Activated CD8-positive, alpha-beta T cell treated with anti-CD3 and anti-CD28 coated beads for 36 hours (primary cell): ENCODE results near the gene DCBLD2. TPM values are rescaled to one million over a fixed set of nuclear protein-coding genes. Genes with fewer than 3 reads are reported as not detected.

Experiments used
- ATAC-seq: fragments of 200-7000 bp; cut with Tn5 transposase; one replicate; pipeline ENCODE4 v1.10.0; 2021; ENCODE audit warnings: mild to moderate bottlenecking, moderate library complexity
- CTCF ChIA-PET: fragments of 350-600 bp; sonication (Branson Sonifier 250); formaldehyde crosslinking; loops from one replicate; lab custom pipeline; 2021; ENCODE audit warnings: antibody characterized with exemption; lab: Charles Lee
- POLR2A ChIA-PET: fragments of 350-600 bp; sonication (Branson Sonifier 250); formaldehyde crosslinking; loops from one replicate; lab custom pipeline; 2021; ENCODE audit warnings: antibody characterized with exemption; lab: Charles Lee
- DNase-seq: peaks from one replicate; pipeline ENCODE4 v3.0.0-alpha.2; 2020
- H3K27ac Mint-ChIP-seq: one replicate; pipeline ENCODE4 v1.8.0; 2021; ENCODE audit warnings: mild to moderate bottlenecking, mixed read lengths
- H3K27me3 Mint-ChIP-seq: one replicate; pipeline ENCODE4 v1.8.0; 2021; ENCODE audit warnings: mixed read lengths
- H3K36me3 Mint-ChIP-seq: one replicate; pipeline ENCODE4 v1.8.0; 2021; ENCODE audit warnings: low read depth, mixed read lengths
- H3K4me1 Mint-ChIP-seq: one replicate; pipeline ENCODE4 v1.8.0; 2021; ENCODE audit warnings: low read depth, mixed read lengths
- H3K4me3 Mint-ChIP-seq: one replicate; pipeline ENCODE4 v1.8.0; 2021; ENCODE audit warnings: mild to moderate bottlenecking, moderate library complexity, mixed read lengths
- H3K9me3 Mint-ChIP-seq: one replicate; pipeline ENCODE4 v1.8.0; 2021; ENCODE audit warnings: mixed read lengths
- CTCF ChIP-seq: fragments of 200-600 bp; IDR thresholded peaks from one replicate; pipeline ENCODE4 v1.8.0; 2022; ENCODE audit warnings: antibody characterized with exemption, mild to moderate bottlenecking
- intact Hi-C: fragments of 100-400 bp; cut with micrococcal nuclease; formaldehyde crosslinking; loops from one replicate; pipeline ENCODE4 v1.10.0; 2022
- total RNA-seq, 2 experiments: library from RNA; stranded (reverse); gene quantifications; one replicate each; pipeline ENCODE4 v1.2.3, GENCODE V29; 2021

DCBLD2 gene
- total RNA-seq, 2 experiments from 2014 or later = 1.4 to 2.5 TPM

GRCh38 chr3:98809557-98809956, 91.9 kb downstream of the DCBLD2 start:
- intact Hi-C loops = no loop called here
- ChIA-PET POLR2A (no interaction called here), CTCF (interaction anchor here (8.9 kb wide), 1 partner anchor 206 kb away, joined by 98 read pairs; no protein-coding TSS in a partner anchor)
- H3K27ac Mint-ChIP-seq = no peak overlapping the region
- no peaks in the 10 kb centered on the region for H3K36me3 Mint-ChIP-seq
- DNase-seq (no peak), ATAC-seq (no peak)
- H3K4me3 Mint-ChIP-seq = no peak overlapping the region
- H3K4me1 Mint-ChIP-seq = no peaks in the 10 kb centered on the region
- TF ChIP-seq CTCF = no peak
- no peaks in the 10 kb centered on the region for H3K27me3 Mint-ChIP-seq
- no peaks in the 10 kb centered on the region for H3K9me3 Mint-ChIP-seq

- CTCF ChIA-PET = no interaction called here
- H3K36me3 Mint-ChIP-seq = no peaks in the 10 kb centered on the region
- no peaks in the 10 kb centered on the region for H3K4me1 Mint-ChIP-seq
These were observed 93.4 kb downstream of the DCBLD2 start for GRCh38 chr3:98808071-98808470.

GRCh38 chr3:98807561-98807960, 93.9 kb downstream of the DCBLD2 start:
- no peak overlapping the region for H3K4me3 Mint-ChIP-seq
- POLR2A ChIA-PET = no interaction called here
- no peak for TF ChIP-seq CTCF
- H3K36me3 Mint-ChIP-seq = no peaks in the 10 kb centered on the region
- CTCF ChIA-PET = no interaction called here
- no peaks in the 10 kb centered on the region for H3K9me3 Mint-ChIP-seq
- H3K4me1 Mint-ChIP-seq = no peaks in the 10 kb centered on the region
- DNase-seq (no peak), ATAC-seq (no peak)
- intact Hi-C loops = no loop called here
- no peak overlapping the region for H3K27ac Mint-ChIP-seq
- H3K27me3 Mint-ChIP-seq = no peaks in the 10 kb centered on the region

More at GRCh38 chr3:98808071-98808470, 93.4 kb downstream of the DCBLD2 start:
- intact Hi-C loops = no loop called here
- H3K27me3 Mint-ChIP-seq = no peaks in the 10 kb centered on the region
- no peak overlapping the region for H3K27ac Mint-ChIP-seq
- H3K9me3 Mint-ChIP-seq = no peaks in the 10 kb centered on the region
- ATAC-seq (no peak), DNase-seq (no peak)
- no peak overlapping the region for H3K4me3 Mint-ChIP-seq
- no peak for TF ChIP-seq CTCF
- POLR2A ChIA-PET = no interaction called here

- H3K36me3 Mint-ChIP-seq = no peaks in the 10 kb centered on the region
- no peak overlapping the region for H3K27ac Mint-ChIP-seq
- no peak for ATAC-seq
- ChIA-PET CTCF (no interaction called here), POLR2A (no interaction called here)
- H3K4me3 Mint-ChIP-seq = no peak overlapping the region
- H3K9me3 Mint-ChIP-seq = no peaks in the 10 kb centered on the region
- intact Hi-C loops = no loop called here
- H3K4me1 Mint-ChIP-seq = no peaks in the 10 kb centered on the region
- no peak for TF ChIP-seq CTCF
- no peaks in the 10 kb centered on the region for H3K27me3 Mint-ChIP-seq
- no peak for DNase-seq
These were observed 94.5 kb downstream of the DCBLD2 start for GRCh38 chr3:98807011-98807410.

GRCh38 chr3:98806521-98806920, 95.0 kb downstream of the DCBLD2 start:
- intact Hi-C loops = no loop called here
- no peak for DNase-seq
- ChIA-PET CTCF (interaction anchor here (1.4 kb wide), 1 partner anchor 157 kb away, joined by 3 read pairs; no protein-coding TSS in a partner anchor), POLR2A (no interaction called here)
- no peak overlapping the region for H3K27ac Mint-ChIP-seq
- no peaks in the 10 kb centered on the region for H3K4me1 Mint-ChIP-seq
- ATAC-seq = no peak
- H3K4me3 Mint-ChIP-seq = no peak overlapping the region
- no peaks in the 10 kb centered on the region for H3K9me3 Mint-ChIP-seq
- no peaks in the 10 kb centered on the region for H3K27me3 Mint-ChIP-seq
- no peaks in the 10 kb centered on the region for H3K36me3 Mint-ChIP-seq
- TF ChIP-seq CTCF = no peak
